K562 (cell line): ENCODE data around the gene EPHB2.

Source experiments
- CBX5 ChIP-seq: IDR thresholded peaks from 2 replicates; pipeline ENCODE4 v1.6.1; 2014; ENCODE audit warnings: low read depth, borderline replicate concordance
- FOS ChIP-seq: IDR thresholded peaks from 3 replicates; pipeline ENCODE4 v1.6.1; 2011; ENCODE audit not compliant: insufficient read length; ENCODE audit errors: extremely low read depth
- JUN ChIP-seq, 2 experiments: sonication (generic) in 1 of 2; formaldehyde crosslinking in 1 of 2; IDR thresholded peaks; 2 replicates each; pipeline versions ENCODE4 v1.6.1 to v1.8.0; 2012 to 2022; ENCODE audit warnings: borderline replicate concordance in 2 of 2, mild to moderate bottlenecking in 2 of 2, improper control_type of control experiment in 1 of 2, low read depth in 1 of 2, low read length in 1 of 2, missing genetic modification reagents in 1 of 2
- TCFL5 ChIP-seq: fragments of 250-450 bp; sonication (Bioruptor Pico); conservative IDR thresholded peaks from 2 replicates; pipeline ENCODE4 v1.6.1; 2021; ENCODE audit warnings: mild to moderate bottlenecking, moderate library complexity, matching md5 sums
- TF ChIP-seq, protein P1 (sequence below): fragments of 450-650 bp; IDR thresholded peaks from 2 replicates; pipeline ENCODE4 v1.7.1; 2018; ENCODE audit warnings: mild to moderate bottlenecking, low read depth; ENCODE audit not compliant: partially characterized antibody

DNA sequence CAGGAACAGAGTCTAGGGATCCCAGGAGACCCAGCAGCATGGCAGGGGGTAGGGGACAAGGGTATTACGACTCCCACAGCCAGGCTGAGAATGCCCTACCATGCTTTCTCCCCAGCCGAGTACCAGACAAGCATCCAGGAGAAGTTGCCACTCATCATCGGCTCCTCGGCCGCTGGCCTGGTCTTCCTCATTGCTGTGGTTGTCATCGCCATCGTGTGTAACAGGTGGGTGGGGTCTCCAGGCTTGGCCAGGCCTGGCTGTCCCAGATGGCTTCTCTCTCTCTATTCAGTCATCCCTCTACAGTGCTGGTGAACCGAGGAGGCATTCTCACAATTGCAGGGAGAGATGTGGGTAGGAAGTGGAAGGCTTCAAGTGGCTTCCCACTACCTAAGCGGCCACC, 184.7 kb downstream of the EPHB2 start:
- no peak for TF ChIP-seq TCFL5 (CRISPR knock-in tag)
- no peak for TF ChIP-seq FOS
- no peak for TF ChIP-seq JUN (IDR thresholded peaks at IDR 0.05; ENCODE audit: borderline replicate concordance, low read depth, low read length)
- no peak for TF ChIP-seq JUN (CRISPR knock-in tag; IDR thresholded peaks at IDR 0.05; ENCODE audit: borderline replicate concordance)
- TF ChIP-seq CBX5, result no peak
- TF ChIP-seq, protein P1, sequence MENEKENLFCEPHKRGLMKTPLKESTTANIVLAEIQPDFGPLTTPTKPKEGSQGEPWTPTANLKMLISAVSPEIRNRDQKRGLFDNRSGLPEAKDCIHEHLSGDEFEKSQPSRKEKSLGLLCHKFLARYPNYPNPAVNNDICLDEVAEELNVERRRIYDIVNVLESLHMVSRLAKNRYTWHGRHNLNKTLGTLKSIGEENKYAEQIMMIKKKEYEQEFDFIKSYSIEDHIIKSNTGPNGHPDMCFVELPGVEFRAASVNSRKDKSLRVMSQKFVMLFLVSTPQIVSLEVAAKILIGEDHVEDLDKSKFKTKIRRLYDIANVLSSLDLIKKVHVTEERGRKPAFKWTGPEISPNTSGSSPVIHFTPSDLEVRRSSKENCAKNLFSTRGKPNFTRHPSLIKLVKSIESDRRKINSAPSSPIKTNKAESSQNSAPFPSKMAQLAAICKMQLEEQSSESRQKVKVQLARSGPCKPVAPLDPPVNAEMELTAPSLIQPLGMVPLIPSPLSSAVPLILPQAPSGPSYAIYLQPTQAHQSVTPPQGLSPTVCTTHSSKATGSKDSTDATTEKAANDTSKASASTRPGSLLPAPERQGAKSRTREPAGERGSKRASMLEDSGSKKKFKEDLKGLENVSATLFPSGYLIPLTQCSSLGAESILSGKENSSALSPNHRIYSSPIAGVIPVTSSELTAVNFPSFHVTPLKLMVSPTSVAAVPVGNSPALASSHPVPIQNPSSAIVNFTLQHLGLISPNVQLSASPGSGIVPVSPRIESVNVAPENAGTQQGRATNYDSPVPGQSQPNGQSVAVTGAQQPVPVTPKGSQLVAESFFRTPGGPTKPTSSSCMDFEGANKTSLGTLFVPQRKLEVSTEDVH, result no peak
